Liver (tissue), 3 donors: ENCODE measurements around the gene OVCH1.

Experiments
- ATF3 ChIP-seq: IDR thresholded peaks from 2 replicates; pipeline ENCODE4 v1.6.1; 2016; ENCODE audit warnings: antibody characterized with exemption
- CTCF ChIP-seq: fragments of 150-350 bp; IDR thresholded peaks from 2 replicates; pipeline ENCODE4 v1.5.1; 2017; ENCODE audit warnings: improper control_type of control experiment, low read depth, low read length; ENCODE audit not compliant: missing input control
- EGR1 ChIP-seq, 2 donors: IDR thresholded peaks; 2 replicates each; pipeline ENCODE4 v1.6.1; 2016 to 2018; ENCODE audit warnings: antibody characterized with exemption in 2 of 2, low read depth in 2 of 2
- JUND ChIP-seq, 2 donors: IDR thresholded peaks; 2 replicates each; pipeline ENCODE4 v1.6.1; 2016; ENCODE audit warnings: antibody characterized with exemption in 2 of 2
- MAX ChIP-seq: IDR thresholded peaks from 2 replicates; pipeline ENCODE4 v1.6.1; 2016; ENCODE audit warnings: antibody characterized with exemption
- RAD21 ChIP-seq, 2 donors: IDR thresholded peaks; 2 replicates each; pipeline ENCODE4 v1.6.1; 2016; ENCODE audit warnings: antibody characterized with exemption in 2 of 2, mild to moderate bottlenecking in 2 of 2
- REST ChIP-seq: IDR thresholded peaks from 2 replicates; pipeline ENCODE4 v1.6.1; 2016; ENCODE audit warnings: antibody characterized with exemption, mild to moderate bottlenecking
- SP1 ChIP-seq: IDR thresholded peaks from 2 replicates; pipeline ENCODE4 v1.6.1; 2018; ENCODE audit warnings: antibody characterized with exemption, mild to moderate bottlenecking
- TAF1 ChIP-seq: conservative IDR thresholded peaks from 2 replicates; pipeline ENCODE4 v1.6.1; 2016; ENCODE audit warnings: antibody characterized with exemption, mild to moderate bottlenecking
- YY1 ChIP-seq: IDR thresholded peaks from 2 replicates; pipeline ENCODE4 v1.6.1; 2016; ENCODE audit warnings: antibody characterized with exemption, mild to moderate bottlenecking
- donor health status: healthy.
- donor health status: healthy.

- no peak for TF ChIP-seq CTCF
- no peak for TF ChIP-seq RAD21 (IDR thresholded peaks at IDR 0.05)
- no peak for TF ChIP-seq EGR1 (IDR thresholded peaks at IDR 0.05; ENCODE audit: low read depth in 2 of 2)
- TF ChIP-seq ATF3, result no peak
- no peak for TF ChIP-seq REST
- no peak for TF ChIP-seq TAF1
- TF ChIP-seq MAX, result no peak
- TF ChIP-seq JUND (IDR thresholded peaks at IDR 0.05), result no peak
- no peak for TF ChIP-seq SP1
- no peak for TF ChIP-seq YY1
These were observed 47.1 kb upstream of the OVCH1 start for GRCh38 chr12:29544428-29545101.
